ENCODE results near the gene TBX19. TPM values are rescaled to one million over a fixed set of nuclear protein-coding genes. Genes with fewer than 3 reads are reported as not detected.

TBX19 gene
- total and polyA plus RNA-seq, 10 donors = 1.7 to 4.7 (median 3.3) TPM

DNA sequence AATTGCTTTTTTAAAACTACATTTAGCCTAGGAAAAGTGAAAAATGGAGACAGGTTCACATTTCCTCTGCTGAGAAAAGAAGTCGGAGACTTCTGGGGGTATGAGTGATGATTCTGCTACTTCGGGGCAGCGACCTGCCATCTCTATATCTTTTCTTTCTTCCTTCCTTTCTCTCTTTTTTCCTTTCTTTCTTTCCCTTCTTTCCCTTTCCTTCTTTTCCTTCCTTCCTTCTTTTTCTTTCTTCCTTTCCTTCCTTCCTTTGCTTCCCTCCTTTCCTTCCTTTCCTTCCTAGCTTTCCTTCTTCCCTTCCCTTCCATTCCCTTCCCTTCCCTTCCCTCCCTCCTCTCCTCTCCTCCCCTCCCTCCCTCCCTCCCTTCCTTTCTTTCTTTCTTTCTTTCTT is 17.8 kb downstream of the TBX19 start:
- Histone ChIP-seq H3K27ac (no peak overlapping the region), H3K9me3 (no peaks in the 10 kb centered on the region), H3K4me3 (no peak overlapping the region), H3K4me1 (no peaks in the 10 kb centered on the region), H3K27me3 (replicated peaks in 1 of 7) (no peaks in the 10 kb centered on the region), H3K36me3 (peaks cover 0 to 21% (median 0%) of the 10 kb centered on the region in 6 donors)
- TF ChIP-seq CTCF (IDR thresholded peaks at IDR 0.05 in 8 of 11, conservative IDR thresholded peaks at IDR 0.05 in 3 of 11) (no peak), POLR2AphosphoS5 (IDR thresholded peaks at IDR 0.05) (no peak), POLR2A (IDR thresholded peaks at IDR 0.05) (no peak)
- no peak for DNase-seq
- intact Hi-C loops (cut with DNase I; ENCODE audit: low total_unique reads) = no loop called here
- 85 to 94% (median 93%) methylated on average over 3 of the region's 3 CpGs for WGBS, 5 donors

DNA sequence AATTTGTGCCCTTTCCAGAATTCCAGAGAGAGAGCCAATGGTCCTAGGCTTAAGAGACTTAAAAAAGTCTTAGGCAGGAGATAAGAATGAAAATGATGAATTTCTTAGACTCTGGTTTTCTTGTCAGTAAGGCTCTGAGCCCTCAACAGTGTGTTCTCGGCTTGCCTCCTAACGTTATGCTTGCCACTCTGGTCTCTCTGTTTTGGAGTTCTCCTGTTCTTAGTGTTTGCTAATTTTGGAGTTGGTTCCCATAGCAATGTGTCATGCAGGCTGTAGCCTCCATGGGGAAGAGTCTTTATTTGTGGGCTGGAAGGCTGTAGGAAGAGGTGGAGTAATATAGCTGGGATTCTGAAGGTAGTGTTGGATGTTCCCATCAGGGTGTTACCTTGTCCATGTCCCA is 19.9 kb downstream of the TBX19 start:
- TF ChIP-seq CTCF (IDR thresholded peaks at IDR 0.05 in 8 of 11, conservative IDR thresholded peaks at IDR 0.05 in 3 of 11) (no peak), POLR2AphosphoS5 (IDR thresholded peaks at IDR 0.05) (no peak), POLR2A (IDR thresholded peaks at IDR 0.05) (no peak)

GRCh38 chr1:168301664-168302320 is 21.1 kb downstream of the TBX19 start:
- whole genome bisulfite sequencing, 5 donors = 75 to 91% (median 83%) methylated on average over 3 of the region's 3 CpGs

More for the DNA sequence above, 19.9 kb downstream of the TBX19 start:
- H3K4me3 ChIP-seq = no peak overlapping the region
- no peaks in the 10 kb centered on the region for H3K27me3 ChIP-seq (replicated peaks in 1 of 7)
- H3K27ac ChIP-seq = no peak overlapping the region
- intact Hi-C loops (cut with DNase I; ENCODE audit: low total_unique reads) = no loop called here
- no peaks in the 10 kb centered on the region for H3K4me1 ChIP-seq
- 43 to 96% (median 87%) methylated on average over 2 of the region's 2 CpGs for WGBS, 5 donors
- no peak for DNase-seq
- peaks cover 0 to 32% (median 0%) of the 10 kb centered on the region in 6 donors for H3K36me3 ChIP-seq
- H3K9me3 ChIP-seq = no peaks in the 10 kb centered on the region

More at GRCh38 chr1:168301664-168302320, 21.1 kb downstream of the TBX19 start:
- intact Hi-C loops (cut with DNase I; ENCODE audit: low total_unique reads) = no loop called here
- no peaks in the 10 kb centered on the region for H3K9me3 ChIP-seq
- no peaks in the 10 kb centered on the region for H3K4me1 ChIP-seq
- no peak for TF ChIP-seq POLR2AphosphoS5 (IDR thresholded peaks at IDR 0.05)
- TF ChIP-seq POLR2A (IDR thresholded peaks at IDR 0.05) = no peak
- no peak for TF ChIP-seq CTCF (IDR thresholded peaks at IDR 0.05 in 8 of 11, conservative IDR thresholded peaks at IDR 0.05 in 3 of 11)
- H3K36me3 ChIP-seq = peaks cover 0 to 32% (median 0%) of the 10 kb centered on the region in 6 donors
- H3K4me3 ChIP-seq = no peak overlapping the region
- no peak overlapping the region for H3K27ac ChIP-seq
- DNase-seq = no peak
- H3K27me3 ChIP-seq (replicated peaks in 1 of 7) = no peaks in the 10 kb centered on the region
